GM18520 (cell line): ENCODE measurements around the gene CHMP4B.
"Not testable (repeated sequence)": the region's sequence is repeated elsewhere in the genome, so short reads cannot be mapped to it uniquely, and the experiment has no call there.

Source experiments
- ATAC-seq: cut with Tn5 transposase; IDR thresholded peaks from one replicate; pipeline ENCODE4 v1.9.1; 2021; ENCODE audit not compliant: unreplicated experiment

The CHMP4B gene

GRCh38 chr20:33789109-33789857 is 21.9 kb upstream of the CHMP4B start:
- ATAC-seq: no peak

GRCh38 chr20:33789858-33790182 is 21.3 kb upstream of the CHMP4B start:
- ATAC-seq: no peak

GRCh38 chr20:33790566-33790965 is 20.6 kb upstream of the CHMP4B start:
- no peak for ATAC-seq

GRCh38 chr20:33791021-33791420 is 20.1 kb upstream of the CHMP4B start:
- ATAC-seq: no peak

- no peak for ATAC-seq
Observed at GRCh38 chr20:33791540-33791939, 19.6 kb upstream of the CHMP4B start.

DNA sequence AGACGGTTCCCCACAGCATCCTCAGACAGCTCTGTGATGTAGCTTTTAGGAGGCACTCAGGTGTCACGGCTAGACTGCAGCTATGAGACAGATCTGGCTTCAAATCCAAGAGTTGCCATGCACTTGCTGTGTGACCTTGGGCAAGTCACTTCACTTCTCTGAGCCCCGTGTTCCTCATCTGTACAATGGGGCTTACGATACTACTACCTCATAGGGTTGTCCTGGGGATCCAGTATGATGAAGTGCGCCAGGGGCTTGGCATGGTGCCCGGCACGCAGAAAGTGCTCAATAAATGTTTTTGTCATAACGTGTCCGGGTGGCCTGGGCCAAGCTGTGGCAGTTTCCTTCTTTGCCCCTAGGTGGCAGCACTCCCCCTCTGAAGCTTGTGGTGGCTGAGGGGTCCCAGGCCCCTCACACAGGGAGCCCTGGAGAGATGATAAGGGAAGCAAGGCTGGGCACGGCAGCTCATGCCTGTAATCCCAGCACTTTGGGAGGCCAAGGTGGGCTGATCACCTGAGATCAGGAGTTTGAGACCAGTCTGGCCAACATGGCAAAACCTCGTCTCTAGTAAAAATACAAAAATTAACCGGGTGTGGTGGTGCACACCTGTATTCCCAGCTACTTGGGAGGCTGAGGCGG is 19.1 kb upstream of the CHMP4B start:
- no peak for ATAC-seq

DNA sequence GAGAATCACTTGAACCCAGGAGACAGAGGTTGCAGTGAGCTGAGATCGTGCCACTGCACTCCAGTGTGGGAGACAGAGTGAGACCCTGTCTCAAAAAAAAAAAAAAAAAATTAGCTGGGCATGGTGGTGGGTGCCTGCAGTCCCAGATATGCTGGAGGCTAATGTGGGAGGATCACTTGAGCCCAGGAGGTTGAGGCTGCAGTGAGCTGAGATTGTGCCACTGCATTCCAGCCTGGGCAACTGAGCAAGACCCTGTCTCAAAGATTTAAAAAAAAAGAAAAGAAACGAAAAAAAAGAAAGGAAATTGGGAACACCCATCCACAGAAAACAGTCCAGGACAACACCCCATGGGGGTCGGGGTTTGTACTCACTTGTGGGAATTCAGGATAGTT is 18.6 kb upstream of the CHMP4B start:
- not testable (repeated sequence) for ATAC-seq

GRCh38 chr20:33793011-33793931 is 17.9 kb upstream of the CHMP4B start:
- no peak for ATAC-seq

GRCh38 chr20:33796263-33796906 is 14.8 kb upstream of the CHMP4B start:
- no peak for ATAC-seq

DNA sequence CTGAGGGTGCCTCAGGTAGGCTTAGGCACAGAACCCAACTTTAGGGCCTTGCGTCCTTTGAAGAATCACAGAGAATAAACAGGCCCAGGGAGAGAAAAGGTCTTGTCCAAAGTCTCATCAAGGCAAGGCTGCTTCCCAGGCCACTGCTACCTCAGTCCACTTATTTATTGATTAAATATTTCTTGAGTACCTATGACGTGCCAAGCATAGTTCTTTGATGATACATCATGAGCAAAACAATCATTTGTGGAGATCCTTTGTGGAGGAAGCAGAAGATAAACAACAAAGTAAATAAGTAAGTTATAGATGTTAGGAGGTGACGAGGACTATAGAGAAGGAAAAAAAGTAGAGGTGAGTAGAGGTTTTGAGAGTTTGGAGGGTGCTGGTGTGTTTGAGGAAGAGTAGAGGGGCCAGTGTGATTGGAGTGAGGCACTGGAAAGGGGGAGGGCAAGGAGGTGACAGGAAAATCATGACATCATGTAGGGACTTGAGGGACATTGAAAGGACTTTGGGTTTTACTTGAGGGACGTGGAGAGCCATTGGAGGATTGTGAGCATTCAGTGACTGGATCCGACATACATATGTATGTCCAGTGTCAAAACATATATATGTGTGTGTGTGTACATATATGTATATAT is 14.1 kb upstream of the CHMP4B start:
- ATAC-seq: no peak

GRCh38 chr20:33798444-33798843 is 12.7 kb upstream of the CHMP4B start:
- no peak for ATAC-seq

DNA sequence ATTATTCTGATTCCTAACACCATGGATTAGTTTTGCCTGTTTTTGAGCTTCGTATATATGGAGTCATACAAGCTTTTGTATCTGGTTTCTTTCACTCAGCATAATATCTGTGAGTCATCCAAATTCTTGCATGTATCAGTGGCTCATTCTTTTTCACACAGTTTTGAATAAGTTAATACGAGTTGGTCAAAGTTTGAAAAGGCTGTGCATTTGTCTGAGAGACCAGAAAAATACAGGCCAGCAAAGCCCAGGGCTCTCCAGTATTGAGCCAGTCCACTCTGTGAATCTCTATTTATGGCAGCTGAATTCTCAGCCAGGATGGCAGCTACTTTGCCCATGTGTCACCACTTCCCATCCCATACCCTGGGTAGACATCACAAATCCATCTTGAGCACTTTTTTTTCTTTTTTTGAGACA is 7.2 kb upstream of the CHMP4B start:
- no peak for ATAC-seq

DNA sequence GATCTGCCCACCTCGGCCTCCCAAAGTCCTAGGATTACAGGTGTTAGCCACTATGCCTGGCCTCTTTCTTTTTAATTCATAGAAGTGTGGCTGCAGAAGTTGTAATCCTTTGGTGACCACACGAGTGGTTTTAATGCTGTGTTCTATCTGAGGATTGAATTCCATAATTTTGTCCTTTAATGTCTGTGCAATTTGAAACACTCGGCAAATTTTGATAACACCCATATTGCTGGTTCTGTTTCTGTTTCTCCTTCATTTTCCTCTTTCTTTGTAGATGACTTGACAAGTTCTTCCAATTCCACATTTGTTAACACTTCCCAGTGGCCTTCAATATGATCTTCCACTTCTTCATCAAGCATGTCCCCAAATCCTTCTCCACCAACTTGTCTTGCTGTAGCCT is 2.8 kb upstream of the CHMP4B start:
- no peak for ATAC-seq

GRCh38 chr20:33810259-33810658 is 889 bp upstream of the CHMP4B start:
- no peak for ATAC-seq

DNA sequence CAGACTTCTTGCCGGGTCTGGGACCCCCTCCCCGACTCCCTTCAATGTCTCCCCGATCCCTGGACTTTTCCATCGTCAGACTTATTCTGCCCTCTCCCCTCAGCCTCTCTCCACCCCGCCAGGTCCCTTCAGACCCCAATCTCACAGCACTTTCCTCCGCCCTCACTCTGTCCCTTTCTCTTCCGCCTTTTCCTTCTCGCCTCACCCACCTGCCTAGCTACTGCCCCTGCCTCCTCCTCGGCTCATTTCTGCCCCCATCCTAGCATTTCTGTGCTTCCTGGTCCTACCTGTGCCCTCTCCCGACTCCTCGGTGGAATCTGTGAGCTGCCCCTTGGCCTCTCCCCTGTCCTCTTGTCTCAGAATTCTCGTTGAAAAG is 616 bp downstream of the CHMP4B start:
- no peak for ATAC-seq

DNA sequence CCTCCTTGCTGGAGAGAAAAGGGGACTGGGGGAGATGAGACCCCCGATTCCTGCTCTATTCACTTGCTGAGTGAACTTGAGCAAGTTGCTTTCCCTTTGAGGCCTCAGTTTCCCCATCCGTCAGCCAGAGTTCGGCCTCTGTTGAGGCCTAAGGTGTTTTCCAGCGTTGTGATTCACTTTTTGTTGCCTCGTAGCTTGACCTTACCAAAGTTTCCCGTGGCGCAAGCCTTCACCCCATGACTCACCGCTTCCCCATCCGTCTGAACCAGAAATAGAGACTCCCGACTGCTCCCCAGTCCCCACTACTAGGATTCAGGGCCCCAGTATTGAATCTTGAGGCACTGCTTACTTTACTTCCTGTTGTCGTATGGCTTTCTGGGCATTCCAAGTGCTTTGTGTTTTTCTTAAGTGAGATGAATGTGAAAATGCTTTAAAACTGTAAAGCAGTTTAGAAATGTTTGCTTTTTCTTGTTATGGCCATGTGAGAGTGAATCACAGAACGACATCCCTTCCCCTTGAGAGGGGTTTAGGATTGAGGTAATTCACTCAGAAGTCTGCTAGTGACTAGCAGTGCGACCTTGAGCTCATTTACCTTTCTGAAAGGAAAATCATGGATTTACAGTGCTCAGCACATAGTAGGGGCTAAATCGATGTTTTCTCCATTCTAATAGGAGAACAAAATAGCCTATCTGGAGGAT is 1.2 kb downstream of the CHMP4B start:
- ATAC-seq: no peak

- ATAC-seq: no peak
Observed at GRCh38 chr20:33812908-33813462, 1.8 kb downstream of the CHMP4B start.

- ATAC-seq: no peak
Observed at GRCh38 chr20:33814238-33814712, 3.1 kb downstream of the CHMP4B start.

DNA sequence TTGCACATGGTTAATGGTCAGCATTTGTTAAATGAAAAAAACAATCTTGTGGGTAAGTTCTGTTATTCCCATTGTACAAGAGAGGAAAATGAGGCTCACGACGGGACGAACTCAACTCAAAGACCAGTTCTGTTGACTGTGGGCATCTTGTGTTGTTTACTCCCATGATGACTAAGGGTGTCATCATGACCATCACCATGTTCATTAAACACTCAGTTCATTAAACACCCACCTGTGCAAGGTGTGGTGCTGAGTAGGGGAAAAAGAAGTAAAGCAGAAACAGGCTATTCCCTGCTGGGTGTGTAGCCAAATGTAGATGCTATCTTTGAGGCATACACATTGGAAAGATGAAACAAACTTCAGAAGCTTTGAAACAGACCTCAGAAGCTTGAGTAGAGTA is 4.5 kb downstream of the CHMP4B start:
- ATAC-seq: no peak

DNA sequence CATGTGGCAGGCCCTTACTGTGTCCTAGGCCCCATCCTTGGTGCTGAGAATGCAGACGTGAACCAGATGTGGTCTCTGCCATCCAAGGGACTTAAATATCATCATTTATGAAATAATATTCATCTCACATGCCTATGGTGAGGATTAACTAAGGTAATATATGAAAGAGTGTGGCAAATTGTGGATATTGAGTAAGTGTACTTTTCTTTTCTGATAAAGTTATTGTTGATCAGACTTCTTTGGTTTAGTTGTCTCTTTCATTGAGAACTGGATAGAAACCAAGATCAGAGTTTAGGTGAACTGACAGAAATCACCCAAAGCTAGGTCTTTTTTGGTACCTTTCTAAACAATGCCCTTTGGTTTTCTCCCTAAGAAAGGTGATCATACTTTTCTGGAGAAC is 5.0 kb downstream of the CHMP4B start:
- no peak for ATAC-seq
